Kidney tubule cell (primary cell): Measurements from ENCODE around the gene SVOPL.
"Not testable (repeated sequence)": the region's sequence is repeated elsewhere in the genome, so short reads cannot be mapped to it uniquely, and the experiment has no call there.

Experiments
- DNase-seq: peaks from one replicate; pipeline ENCODE4 v3.0.0-alpha.2; 2018; ENCODE audit warnings: low spot score

Gene SVOPL

GRCh38 chr7:138700857-138701536, at the start of gene SVOPL:
Gene SVOPL, minus strand, starts transcription at chr7:138701362. Its CDS starts 22,317 bp downstream, at chr7:138679045.
- no peak for DNase-seq

DNA sequence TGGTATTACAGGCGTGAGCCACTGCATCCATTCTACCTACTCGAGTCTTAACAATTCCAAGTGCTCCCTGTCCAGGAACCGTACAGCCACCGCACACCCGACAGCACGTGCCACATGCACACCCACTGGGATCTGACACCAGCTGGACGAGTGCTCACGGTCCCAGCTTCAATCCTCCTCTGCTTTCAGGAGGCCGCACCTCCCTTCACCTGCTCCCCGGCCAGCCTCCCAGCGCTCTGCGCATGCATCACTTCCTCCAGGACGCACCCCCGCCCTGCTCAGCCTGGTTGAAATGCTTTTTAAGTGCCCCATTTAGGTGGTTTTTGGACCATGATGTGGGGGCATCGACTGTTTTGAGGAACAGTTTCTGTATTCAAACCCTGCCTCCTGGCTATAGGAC, 49.3 kb upstream of the SVOPL start:
- no peak for DNase-seq

GRCh38 chr7:138749960-138750359, 48.8 kb upstream of the SVOPL start:
- no peak for DNase-seq

DNA sequence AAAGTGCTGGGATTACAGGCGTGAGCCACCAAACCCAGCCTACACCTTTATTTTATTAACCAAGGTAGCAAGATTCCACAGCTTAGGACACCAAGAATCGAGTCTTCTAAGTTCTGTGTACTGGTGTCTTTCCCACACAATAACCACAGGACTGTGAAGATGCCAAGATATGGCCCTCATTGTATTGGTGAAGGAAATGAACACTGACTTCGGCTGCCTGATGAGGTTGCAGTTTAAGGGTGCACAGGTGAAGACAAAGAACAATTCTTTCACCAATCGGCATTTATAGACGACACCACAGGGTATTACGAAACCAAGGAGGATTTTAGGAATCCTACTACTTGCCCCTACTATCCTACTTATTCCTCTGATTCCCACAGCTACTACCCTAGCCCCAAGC, 47.5 kb upstream of the SVOPL start:
- no peak for DNase-seq

- no peak for DNase-seq
Observed at GRCh38 chr7:138746073-138746472, 44.9 kb upstream of the SVOPL start.

DNA sequence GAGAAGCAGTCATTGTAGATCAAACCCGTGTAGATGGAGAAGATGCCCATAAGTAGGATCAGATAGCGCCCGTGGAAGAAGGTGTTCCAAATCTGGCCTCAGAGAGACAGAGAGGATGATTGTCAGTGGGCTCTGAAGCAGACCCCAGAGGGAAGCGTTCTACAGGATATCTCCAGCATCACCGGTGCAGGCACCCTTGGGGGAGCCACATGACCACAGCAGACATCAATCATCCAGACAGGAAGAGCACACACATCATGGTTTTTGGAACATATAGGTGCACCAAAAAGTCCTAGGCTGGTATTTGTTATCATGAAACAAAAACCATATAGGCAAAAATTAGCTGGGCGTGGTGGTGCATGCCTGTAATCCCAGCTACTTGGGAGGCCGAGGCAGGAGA, 44.0 kb upstream of the SVOPL start:
- no peak for DNase-seq

GRCh38 chr7:138741453-138741735, 40.2 kb upstream of the SVOPL start:
- no peak for DNase-seq

DNA sequence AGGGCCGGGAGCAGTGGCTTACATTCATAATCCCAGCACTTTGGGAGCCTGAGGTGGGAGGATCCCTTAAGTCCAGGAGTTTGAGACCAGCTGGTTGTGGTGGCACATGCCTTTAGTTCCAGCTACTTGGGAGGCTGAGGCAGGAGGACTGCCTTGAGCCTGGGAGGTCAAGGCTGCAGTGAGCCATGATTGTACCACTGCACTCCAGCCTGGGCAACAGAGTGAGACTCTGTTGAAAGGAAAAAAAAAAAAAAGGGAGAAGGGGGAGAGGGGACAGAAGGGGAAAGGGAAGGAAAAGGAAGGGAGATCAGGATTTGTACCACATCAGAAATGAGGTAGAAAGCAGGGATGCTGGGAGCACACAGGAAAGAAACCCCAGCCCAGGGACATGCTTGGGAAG, 38.7 kb upstream of the SVOPL start:
- no peak for DNase-seq

GRCh38 chr7:138738551-138739335, 37.6 kb upstream of the SVOPL start:
- peak; percentile 84 for DNase-seq

DNA sequence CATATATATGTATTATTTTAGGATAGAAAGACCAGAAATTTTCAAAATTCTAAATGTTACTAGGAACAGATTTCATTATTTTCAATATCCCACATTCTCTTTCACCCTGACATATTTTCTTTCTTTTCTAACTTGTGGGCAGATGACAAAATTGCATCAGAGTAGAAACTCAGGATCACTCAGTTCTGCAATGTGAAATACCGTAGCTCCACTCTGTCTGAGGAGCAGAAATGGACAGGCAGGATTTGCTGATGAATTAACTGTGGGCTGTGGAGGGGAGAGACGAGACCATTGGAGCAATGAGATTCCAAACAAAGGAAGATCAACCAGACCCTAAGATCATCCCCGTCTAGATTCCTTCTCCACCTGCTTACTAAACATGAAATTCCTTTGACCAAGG, 37.0 kb upstream of the SVOPL start:
- no peak for DNase-seq

DNA sequence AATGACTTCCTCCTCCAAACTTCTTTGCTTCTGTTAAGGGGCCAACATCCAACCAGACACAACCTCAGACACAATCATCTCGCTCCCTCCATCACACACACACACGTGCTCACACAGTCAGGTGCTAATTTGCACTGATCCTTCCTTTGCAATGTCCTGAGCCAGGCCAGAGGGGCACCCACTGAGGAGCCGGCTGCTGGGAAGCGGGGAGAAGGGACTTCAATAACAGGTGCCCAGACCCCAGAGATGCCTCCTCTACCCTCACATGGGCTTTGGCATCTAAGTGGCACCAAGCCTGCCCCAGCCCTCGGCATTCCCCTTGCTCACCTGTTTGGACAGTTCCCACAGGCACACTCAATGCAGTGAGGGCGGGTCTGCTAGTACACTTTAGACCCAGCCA, 34.2 kb upstream of the SVOPL start:
- DNase-seq, result no peak

GRCh38 chr7:138731733-138732132, 30.6 kb upstream of the SVOPL start:
- DNase-seq, result not testable (repeated sequence)

- peak; percentile 68 for DNase-seq
Observed at GRCh38 chr7:138729444-138729843, 28.3 kb upstream of the SVOPL start.

DNA sequence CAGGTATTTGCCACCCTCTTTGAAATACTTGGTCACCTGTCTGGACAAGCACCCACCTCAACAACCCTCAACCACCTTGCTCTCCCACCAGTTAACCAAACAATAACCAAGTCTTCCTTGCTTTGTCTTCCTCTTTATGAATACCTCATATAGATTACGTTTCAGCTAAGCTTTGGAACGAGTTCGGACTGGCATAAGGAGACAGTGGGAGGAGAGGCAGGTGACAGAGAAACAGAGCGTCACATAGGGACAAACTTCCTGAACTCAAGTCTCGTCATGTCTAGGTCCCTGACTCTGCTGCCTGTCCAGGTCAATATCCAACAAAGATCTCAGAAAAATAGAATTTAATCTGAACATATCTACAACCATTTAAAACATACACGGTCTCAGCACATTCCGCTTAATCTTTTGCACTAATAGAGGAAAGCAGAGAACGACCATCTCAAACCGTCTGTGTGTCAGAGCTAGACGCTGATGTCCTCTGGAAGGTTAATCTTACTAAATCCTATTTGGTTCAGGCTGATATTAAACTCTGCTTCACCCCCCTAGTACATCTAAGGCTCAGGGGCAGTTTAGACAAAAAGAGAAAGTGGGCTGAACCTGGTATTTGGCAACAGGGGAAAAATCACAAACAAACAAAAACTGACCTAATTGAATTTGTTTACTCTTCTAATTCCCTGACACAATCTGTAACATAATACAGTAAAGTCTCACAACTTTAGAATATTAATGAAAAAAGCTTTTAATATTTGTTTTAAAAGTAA, 26.4 kb upstream of the SVOPL start:
- no peak for DNase-seq

GRCh38 chr7:138726288-138726687, 25.1 kb upstream of the SVOPL start:
- no peak for DNase-seq

DNA sequence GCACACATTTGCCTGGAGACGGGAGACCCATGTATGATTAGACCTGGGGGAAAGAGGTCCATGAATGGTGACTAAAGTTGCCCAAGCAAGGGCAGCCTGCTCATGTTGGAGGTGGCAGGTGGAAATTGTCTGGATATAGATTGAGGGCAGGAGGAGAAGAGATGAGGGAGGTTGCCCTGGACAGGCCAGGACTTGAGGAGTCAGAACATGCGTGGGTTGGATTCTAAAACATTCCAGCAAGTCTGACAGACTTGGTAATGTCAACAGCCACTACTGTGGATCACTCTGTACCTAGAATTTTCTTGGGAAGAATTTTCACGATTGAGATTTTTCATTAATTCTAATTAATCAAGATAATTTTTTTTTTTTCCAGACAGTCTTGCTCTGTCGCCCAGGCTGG, 19.1 kb upstream of the SVOPL start:
- DNase-seq, result no peak

DNA sequence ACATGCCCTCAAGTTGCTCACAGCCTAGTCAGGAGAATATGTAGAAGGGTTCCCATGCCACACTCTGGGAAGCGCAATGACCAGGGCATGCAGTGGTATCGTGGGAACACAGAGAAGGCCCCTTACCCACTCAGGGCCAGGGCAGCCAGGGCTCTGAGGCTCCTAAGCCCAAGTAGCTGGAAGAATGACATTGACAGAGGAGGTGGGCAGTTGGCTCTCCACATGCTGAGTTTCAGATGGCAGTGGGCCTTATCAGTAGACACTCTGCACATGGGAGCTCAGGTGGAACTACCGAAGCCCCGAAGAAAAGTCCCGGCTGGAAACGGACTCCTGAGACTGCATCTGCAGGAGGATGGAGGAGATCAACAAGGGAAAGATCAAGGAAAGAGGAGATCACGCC, 15.7 kb upstream of the SVOPL start:
- no peak for DNase-seq

- DNase-seq, result no peak
Observed at GRCh38 chr7:138713191-138713590, 12.0 kb upstream of the SVOPL start.

DNA sequence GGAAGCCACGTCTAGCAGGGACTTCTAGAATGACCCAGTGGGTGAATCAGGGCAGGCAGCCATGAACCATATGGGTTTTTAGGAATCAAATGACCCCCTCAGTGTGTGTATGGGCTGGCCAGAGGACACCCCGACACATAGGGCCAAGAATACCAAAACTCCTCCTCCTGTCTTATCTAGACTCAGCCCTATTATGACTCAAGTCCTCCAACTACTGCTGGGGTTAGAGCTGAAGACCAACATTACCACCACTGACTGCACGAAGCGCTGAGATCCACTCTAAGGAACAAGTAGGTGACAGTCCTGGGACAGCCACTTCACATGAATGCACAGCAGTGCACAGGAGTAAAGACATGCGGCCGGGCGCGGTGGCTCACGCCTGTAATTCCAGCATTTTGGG, 11.5 kb upstream of the SVOPL start:
- DNase-seq, result no peak

DNA sequence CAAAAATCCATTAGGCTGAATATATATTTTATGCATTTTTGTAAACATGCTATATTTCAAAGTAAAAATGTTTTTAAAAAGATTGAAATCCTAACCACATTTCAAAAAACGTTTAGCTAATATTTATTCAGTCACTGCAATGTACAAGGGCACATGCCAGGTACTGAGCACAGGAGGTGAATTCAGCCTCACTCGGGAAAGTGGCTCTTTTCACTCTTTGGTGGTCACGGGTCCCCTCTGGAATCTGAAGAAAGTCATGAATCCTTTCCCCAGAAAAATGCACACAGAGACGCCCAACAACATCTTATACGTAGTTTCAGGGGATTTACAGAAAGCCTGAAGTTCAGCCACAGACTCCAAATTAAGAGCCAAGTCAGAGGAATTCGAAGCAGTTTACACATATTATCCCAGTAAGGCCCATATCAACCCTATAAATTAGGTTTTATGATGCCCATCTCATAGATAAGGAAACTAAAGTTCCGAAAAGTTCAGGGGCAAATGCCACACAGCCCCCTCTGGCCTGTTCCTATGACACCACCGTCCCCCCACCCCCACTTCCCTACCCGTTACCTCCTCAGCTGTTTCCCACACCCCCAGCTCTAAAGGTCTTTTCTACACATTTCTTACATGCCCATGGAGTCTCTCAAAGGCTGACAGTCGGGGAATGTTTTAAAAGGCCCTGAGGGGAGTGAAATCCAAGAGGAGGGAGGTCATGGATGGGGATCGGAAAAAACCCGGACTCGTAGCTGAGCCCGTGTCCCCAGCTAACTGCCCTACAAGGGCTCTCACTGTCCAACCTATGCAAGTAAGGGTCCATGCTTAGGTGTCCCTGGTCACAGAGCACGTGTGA, 9.6 kb upstream of the SVOPL start:
- DNase-seq, result no peak

- DNase-seq, result peak; percentile 30
Observed at GRCh38 chr7:138705167-138705566, 4.0 kb upstream of the SVOPL start.

- DNase-seq, result no peak
Observed at GRCh38 chr7:138701537-138701923, 368 bp upstream of the SVOPL start.
